ENCODE results near the gene RAB3C.

RAB3C gene

DNA sequence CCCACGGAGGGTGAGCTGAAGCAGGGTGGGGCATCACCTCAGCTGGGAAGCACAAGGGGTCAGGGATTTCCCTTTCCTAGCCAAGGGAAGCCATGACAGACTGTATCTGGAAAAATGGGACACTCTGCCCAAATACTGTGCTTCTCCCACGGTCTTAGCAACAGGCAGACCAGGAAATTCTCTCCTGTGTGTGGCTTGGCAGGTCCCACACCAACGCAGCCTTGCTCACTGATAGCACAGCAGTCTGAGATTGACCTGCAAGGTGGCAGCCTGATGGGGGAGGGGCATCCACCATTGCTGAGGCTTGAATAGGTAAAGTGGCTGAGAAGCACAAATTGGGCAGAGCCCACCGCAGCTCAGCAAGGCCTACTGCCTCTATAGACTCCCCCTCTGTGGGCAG lies 23.2 kb downstream of the RAB3C start:
- no peak for DNase-seq

DNA sequence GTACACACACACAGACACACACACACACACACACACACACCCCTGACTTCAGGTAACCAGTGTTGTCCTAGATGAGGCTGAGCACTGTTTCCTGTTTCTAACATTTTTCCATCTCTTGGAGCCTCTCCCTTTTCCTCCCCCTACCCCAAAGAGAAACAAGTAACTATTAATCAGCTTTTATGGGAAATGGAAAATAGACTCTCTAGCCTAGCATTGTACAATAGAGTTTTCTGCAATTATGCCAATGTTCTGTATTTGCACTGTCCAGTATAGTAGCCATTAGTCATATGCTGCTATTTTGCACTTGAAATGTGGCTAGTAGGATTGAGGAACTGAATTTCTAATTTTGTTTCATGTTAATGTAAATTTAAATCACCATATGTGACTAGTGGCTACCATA lies 33.1 kb downstream of the RAB3C start:
- DNase-seq: no peak

DNA sequence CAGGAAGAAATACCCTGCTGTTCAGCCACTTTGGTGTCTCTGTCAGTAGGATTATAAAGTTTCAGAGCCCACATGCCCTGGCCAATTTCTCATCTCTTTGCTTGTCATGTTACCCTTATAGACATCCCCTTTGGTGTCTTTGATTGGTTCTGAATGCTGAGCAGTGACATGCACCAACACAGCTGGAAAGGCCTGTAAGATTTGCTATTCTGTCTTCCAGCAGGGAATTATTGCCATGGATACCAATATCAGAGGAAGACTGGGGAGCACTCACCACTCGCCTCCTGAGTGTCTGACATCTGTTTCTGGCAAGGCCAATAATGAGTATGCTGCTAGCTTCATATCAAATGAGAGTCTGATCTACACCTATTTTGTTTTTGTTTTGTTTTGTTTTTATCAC lies 34.4 kb downstream of the RAB3C start:
- DNase-seq: no peak

DNA sequence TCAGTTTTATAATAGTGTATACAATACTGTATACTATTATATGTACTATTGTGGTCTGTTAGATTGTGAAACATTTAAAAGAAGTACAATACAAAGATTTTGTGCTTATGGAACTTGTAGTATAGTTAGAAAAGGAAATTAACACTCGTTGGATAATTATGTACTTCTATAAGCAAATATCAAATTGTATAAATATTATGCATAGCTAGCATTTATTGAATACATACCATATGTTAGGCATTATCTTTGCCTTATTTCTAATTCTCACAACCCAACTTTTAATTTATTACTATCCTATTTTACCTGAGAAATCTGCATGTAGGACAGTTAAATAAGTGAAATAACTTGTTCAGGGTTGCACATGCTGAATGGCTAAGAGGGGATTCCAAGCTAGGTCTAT lies 37.5 kb downstream of the RAB3C start:
- DNase-seq: no peak

DNA sequence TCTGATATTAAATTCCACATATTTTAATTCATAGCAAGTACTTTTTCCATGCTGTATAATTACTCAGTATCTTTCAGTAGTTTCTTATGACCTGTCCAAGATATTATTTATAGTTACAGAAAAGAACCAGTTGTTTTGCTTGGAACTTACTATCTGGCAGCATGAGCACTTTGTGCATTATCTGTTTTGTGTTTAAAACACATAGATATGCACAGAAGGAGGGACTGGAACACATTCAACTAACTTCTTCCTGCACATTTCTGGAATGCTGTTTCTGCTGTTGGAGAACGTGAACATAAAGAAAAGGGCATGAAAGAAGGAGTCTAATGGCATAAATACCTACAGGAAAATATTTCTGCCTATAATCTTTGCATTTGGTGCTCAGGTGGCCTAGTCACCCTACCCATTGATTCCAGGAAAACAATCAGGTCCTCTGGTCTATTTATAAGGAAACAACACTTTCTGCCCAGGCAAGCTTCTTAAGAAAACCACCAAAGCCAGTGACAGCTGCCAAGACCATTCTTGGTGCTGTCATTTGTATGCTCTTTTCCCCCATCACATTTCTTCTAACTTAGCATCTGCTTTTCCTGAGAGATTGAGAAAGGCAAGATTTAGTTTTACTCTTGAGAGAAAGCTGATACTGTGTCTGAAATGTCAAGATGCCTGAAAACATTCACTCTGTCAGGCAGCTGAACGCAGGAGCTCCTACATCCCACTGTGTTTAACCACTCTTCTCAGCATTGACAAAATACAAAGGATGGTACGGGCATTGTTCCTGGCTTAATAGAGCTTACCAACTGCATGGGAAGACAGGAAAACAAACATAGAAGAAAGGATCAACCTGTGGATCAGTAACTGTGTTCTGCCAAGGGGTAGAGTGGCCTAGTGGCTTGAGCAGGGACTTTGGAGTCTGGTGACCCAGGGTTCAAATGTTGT lies 40.3 kb downstream of the RAB3C start:
- DNase-seq: no peak

DNA sequence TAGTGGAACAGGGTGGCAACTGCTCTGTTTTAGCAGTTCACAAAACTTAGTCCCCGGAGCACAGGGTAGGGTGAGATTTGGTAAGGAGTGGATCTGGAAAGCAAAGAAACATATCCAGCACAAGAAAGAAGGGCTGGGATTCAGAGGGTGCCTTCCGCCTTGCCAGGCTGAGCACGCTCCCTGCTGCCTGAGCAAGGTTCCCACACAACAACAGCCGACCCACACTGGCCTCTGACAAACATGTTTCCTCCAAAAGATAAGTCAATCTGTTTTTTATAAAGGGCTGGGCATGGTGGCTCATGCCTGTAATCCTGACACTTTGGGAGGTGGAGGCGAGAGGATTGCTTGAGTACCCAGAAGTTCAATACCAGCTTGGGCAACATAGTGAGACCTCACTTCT lies 45.8 kb downstream of the RAB3C start:
- no peak for DNase-seq

DNA sequence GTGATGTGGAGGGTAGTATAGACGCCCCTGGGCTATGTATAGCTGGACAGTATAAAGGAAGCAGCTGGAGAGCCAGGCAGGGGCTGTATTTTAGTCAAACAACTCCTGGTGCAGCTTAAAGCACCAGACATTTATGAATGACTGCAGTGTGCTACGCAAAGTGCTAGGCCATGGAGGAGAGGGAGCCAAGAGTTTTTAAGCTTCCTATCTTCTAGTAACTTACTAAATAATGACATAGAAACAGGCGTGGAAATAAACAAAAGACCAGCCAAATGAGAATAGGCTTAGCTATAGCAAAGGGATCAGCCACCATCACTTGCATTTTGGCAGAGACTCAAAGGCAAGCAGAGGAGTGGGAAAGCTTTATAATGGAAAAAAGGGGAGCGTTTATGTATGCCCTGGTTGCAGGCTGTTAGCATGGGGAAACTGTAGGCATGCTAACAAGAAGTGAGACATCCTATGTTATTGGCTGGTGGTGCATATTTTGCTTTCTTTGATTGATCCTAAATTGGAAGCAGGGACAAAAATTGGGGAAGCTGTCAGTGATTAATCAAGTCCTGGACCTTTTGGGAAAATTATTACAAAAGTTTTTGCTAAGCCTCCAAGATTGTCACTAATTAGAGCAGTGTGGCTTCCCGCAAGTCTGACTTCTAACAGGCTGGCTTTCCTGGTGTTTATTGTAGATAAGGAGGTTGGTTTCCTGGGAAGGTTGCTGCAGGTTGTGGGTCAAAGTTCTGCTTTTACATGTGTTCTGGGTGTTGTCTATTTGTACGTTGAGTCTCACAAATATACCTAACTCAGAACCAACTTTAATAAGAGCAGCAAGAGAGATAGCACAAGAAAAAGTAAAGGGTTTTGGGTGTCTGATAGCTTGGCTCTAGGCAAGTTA lies 46.6 kb downstream of the RAB3C start:
- DNase-seq: no peak

DNA sequence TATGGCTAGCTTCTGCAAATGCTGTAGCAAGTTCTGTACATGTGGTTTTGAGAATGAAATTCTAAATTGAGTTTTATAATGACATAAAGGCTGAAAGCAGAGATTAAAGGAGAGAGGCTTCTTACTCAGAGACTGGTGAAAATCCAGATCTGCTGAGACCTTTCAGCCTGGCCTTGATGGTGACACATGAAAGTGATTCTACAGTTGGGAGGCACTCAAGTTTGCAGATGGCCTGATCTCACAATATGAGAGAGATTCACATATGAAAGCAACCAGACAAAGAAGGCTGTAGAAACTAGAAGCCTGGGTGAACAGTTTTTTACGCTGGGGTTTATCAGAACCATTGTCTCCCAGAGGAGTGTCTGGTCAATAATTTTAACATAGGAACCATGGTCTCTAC lies 49.0 kb downstream of the RAB3C start:
- no peak for DNase-seq

DNA sequence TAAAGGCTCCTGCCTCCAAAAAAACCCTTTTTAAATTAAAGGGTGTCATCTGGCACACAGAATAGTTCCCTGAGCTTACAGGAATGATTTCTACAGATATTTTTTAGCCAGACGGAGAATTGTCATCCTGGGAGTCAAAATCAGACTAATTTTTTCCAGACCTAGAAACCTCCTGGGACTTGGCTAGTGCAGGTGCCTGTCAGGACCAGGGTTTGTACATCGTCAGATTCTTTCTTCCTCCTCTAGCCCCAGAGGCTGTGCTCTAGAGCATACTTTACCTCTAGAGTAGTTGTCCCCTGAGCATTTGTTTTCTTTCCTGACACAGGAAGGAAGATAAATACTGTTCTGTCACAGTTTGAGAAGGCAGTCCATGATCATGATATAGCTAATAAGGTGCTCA lies 52.5 kb downstream of the RAB3C start:
- no peak for DNase-seq

DNA sequence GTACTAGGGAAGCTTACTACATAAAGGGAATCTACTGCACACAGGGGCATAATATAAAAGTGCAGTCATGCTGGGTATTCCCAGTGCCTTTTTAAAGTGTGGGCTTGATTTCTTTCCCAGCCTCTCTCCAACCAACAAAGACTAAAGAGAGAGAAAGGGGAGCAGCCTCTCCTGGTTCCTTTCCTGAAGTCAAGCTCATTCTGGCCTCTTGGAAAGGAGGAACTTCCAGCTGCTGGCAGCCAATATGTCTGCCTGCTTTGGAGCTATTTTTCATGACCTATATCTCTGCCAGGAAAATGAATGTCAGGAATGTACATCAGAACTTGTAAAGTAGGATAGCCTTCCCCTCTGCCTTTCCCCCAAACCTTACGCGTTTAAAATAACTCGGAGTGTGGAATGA lies 57.1 kb downstream of the RAB3C start:
- DNase-seq: no peak

DNA sequence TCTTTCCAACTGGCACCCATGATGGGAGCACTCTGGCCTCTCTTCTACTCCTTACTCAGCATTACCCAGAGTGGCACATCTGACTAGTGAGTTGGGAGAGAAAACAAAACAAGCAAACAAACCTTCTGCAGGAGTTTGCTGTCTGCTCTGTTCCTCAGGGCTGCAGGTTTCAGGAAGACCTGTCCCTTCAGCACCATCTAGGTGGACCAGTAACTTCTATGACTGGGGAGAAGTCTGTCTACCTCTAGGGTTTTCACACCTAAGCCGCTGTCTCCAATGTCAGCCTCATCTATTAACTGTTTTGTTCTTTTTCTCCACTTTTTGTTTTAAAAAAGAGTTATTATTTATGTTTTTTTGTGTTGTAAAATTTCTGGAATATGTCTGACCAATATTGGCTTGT lies 58.7 kb downstream of the RAB3C start:
- no peak for DNase-seq

DNA sequence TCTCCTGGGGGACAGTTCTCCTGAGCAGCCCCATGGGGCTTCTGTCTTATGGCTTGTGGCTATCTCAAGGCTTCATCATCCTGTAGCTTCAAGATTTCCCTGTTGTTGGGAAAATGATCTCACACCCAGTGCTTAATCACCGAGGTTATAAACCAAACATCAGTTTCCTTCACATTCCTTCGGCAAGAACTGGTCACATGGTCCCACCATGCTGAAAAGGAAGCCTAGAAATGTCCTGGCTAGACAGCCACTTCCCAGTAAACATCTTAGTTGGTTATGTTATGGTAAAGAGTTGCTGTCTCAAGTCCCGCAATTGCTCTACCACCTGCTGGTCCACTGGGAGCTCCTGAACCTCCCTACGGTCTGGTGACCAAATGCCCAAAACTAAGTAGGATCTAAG lies 66.0 kb downstream of the RAB3C start:
- DNase-seq: no peak

DNA sequence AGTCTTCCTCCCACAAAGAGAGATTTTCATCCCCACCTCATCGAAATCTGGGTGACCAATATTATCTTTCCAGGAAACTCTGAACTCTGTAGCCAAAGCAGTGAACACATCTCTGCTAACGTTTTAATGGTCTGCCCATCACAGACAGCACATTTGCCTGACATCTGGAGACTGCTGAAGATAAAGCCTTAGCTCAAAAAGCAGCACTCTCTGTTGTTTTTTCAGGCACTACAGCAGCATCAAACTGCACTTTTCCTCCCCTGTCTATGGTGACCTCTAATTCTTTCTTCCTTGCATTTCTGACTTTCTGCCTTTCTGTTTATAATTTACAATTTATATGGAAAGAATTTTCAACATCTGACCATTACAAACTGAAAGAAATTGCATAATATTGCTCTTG lies 66.8 kb downstream of the RAB3C start:
- no peak for DNase-seq

DNA sequence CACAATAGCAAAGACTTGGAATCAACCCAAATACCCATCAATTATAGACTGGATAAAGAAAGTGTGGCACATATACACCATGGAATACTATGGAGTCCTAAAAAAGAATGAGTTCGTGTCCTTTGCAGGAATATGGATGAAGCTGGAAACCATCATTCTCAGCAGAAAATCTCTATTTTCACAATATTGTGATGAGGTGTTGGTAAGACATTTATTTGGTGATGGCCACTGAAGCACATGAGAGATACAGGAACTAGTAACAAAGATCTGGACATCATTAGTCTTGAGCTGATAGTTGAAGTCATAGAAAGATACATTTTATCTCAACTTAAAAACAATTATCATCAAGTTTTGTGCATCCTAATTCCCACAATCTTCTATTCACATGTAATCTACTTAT lies 70.6 kb downstream of the RAB3C start:
- no peak for DNase-seq

DNA sequence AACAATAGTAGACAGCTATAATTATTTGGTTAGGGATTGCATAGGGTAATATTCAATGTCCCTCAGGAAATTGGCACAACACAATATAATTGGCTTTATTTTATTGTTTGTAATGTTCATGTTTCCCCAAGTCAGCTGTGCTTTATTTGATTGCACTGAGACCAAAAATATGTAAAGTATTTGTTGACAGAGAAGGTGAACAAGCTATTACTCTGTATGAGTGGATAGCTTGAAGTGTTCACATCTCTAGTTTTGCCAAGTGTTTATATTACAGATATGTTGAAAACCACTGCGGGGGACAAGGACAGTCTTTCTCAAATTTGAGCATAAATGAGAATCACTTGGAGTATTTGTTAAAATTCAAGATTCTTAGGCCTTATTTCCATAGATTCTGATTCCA lies 83.3 kb downstream of the RAB3C start:
- DNase-seq: no peak

DNA sequence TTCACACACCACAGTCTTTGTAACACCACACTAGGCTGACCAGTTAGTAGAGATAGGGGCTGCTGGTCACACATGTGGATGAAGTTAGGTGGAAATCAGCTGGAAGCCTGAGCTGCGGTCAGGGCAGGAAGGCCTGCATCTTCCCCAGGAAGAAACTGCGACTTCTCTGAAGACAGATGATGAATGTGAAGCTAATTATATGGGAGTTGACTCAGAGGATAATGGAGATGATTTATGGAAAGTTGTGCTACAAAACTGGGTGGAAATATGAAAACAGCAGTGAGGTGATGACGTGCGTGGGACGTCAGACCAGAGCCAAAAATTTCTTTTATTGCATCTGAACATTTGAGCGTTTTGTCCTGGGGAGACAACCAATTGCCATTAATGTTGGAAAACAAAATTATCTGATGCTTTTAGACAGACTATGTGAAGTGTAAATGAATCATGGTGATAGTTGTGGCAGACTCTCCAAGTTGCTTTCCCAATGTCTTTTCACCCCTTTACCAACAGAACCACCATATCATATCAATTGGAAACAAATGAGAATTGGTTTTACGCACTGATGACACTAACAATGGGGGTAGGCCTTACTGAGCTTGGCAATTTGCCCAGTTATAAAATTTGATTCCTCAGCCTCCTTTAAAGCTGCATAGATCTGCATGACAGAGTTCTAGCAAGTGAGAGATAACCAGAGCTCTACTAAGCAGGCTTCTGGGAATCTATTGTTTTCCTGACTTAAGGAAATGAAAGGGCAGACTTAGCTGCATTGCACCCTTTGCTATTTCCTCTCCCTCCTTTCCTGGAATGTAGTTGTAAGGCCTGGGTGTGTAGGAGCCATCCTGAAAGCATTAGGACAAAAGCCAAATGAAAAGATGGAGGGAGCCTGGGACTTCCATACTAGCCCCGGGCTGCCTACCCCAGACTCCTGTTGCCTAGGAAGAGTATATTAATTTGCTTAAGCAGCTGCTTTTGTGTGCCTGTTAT lies 84.0 kb downstream of the RAB3C start:
- no peak for DNase-seq

DNA sequence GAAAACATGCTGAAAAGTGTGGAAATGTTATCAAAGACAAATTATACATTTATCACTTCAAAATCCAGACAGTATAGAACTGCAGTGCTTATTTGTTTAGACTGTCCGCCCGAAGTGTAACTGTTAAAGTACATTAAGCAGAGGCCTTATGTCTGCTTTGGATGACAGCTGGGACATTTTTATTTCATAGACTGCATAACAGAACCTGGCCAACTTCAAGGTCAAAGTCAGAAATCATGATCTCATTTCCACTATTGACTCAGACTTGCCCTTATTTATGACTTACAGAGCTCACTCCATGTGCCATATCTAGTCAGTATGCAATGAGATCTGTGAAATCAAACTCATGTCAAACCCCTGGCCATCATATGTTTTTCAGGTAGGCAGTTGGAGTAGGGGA lies 87.7 kb downstream of the RAB3C start:
- DNase-seq: no peak

DNA sequence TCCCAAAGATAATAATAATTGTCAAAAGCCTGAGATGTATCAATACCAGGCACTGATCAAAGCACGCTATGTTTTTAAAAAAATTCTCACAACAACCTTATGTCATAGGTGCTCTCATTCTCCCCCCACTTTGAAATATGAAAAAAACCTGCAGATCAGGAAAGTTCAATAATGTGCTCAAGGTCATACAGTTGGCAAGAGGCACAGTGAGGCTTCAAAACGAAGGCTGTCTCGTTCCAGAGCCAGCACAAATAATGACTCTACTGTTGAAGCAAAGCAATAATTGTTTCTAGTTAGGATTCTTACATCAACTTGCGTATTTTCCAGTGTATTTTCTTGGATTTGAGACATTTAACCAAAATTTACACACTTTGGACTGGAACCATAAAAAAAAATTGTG lies 88.3 kb downstream of the RAB3C start:
- DNase-seq: no peak

DNA sequence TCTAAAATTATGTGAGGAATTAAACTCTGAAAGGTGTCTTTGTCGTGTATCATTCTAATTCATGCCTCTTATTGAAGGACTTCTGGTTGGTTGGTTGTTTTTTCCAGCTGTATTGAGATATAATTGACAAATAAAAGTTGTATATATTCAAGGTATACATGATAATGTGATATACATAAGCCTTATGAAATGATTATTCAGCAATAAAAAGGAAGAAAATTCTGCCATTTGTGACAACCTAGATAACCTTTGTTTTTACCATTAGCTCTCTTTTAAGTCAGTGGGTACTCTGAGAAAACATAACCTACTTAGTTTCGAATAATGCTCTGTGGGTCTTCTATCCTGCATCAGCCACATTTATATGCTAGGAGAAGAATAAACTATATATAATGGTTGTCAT lies 89.6 kb downstream of the RAB3C start:
- no peak for DNase-seq

DNA sequence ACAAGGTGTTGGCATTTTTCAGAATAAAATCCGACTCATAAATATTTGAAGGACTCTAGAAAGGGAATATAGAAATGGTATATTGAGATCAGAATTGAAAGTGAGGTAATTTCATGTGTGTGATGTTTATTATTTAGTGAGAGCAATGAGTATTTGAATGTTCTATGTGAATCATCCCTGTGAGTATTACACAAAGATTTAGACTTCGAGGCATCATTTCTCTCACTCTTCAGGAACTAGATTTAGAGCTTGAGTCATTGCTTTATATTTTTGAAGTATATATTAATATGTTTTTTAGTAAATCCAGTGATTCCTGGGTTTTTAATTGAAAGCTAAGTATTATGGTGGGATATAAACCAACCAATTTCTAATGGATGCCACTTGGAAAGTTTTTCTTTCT lies 91.2 kb downstream of the RAB3C start:
- DNase-seq: no peak

DNA sequence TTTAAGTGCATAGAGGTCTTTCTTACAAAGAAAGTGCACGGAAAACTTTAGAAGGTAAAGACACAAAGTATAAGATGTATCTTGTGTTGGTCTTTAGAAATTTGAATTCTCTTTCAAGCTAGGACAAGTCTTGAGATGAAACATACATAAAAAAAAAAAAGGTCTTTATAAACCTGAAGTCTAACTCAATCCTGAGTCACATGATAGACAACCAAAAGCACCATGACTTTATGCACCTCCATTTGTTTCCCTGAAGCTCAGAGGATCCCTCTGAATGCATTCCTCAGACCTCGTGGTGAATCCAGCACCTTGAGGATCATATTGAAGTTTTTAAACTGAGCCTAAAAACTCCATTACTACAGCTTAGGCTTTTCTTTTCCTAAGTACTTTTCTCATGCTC lies 91.8 kb downstream of the RAB3C start:
- no peak for DNase-seq

DNA sequence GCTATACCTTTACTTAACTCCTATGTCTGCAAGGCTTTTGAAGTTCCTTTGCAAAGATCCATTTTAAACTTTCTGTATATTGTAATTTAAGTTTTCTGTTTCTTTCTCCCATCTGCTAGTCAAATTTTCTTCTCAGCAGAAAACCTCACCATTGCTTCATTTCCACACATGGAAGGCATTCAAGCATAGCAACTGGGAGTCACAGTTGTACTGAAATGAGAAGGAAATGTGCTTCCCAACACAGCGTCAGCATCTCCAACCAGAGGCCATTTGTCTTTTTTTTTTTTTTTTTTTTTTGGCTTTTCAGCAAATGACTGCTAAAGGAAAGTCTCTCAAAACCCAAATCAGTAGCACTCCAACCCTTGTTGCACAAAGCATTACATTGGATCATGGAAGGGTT lies 92.5 kb downstream of the RAB3C start:
- no peak for DNase-seq

DNA sequence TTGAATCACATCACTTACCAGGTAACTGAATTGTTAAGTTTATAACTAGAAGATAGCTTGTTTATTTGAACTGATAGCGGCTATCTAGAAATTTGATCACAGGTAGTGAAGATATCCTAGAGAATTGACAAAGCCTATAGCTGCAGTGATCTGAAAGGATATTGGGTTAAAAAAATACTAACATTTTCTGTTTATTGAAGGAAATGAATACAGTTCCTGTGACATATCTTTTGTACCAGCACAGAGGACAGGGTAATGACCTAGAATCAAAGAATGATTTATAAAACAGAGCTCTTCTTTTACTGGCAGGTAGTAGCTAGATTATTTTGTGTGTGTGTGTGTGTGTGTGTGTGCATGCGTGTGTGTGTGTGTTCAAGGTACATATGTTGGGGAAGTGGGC lies 94.8 kb downstream of the RAB3C start:
- DNase-seq: no peak

Data from AML-193 (cell line).